ENCODE measurements around the gene ZFPL1. TPM values are rescaled to one million over a fixed set of nuclear protein-coding genes. Genes with fewer than 3 reads are reported as not detected.

The ZFPL1 gene
- total and polyA plus RNA-seq, 2 donors (not counting 3 experiments of a cell fraction or from before 2014, with no cell fraction given), result 37.6 to 139 TPM

- ChIA-PET CTCF (no interaction called here), POLR2A (interaction anchor here (0.7 kb wide), 1 partner anchor 47 kb away, joined by 8 read pairs; no protein-coding TSS in a partner anchor)
- DNase-seq (ENCODE audit: low read depth, low spot score), result no peak
- TF ChIP-seq POLR2AphosphoS5 (IDR thresholded peaks at IDR 0.05; ENCODE audit: insufficient read depth, low read depth, low read length), result no peak
- TF ChIP-seq EZH2 (IDR thresholded peaks at IDR 0.05; ENCODE audit: borderline replicate concordance, low read depth, low read length, severe bottlenecking), result no peak
- TF ChIP-seq CTCF (IDR thresholded peaks at IDR 0.05; ENCODE audit: extremely low read depth in 1 of 2, insufficient read depth in 1 of 2, low read depth in 1 of 2, low read length in 2 of 2), result no peak
- no peak for TF ChIP-seq POLR2A (IDR thresholded peaks at IDR 0.05; ENCODE audit: low read depth, low read length)
- no peak for TF ChIP-seq JUN (IDR thresholded peaks at IDR 0.05; ENCODE audit: borderline replicate concordance, insufficient read depth, insufficient read length, low read depth)
- intact Hi-C loops (cut with micrococcal nuclease) (no loop called here), dilution Hi-C loops (cut with MboI; ENCODE audit: extremely low pct_ligation_motif_present, low sequenced_read_pairs) (no loop called here)
- H3K27ac ChIP-seq (ENCODE audit: insufficient read depth, low read depth, low read length), result no peak overlapping the region
- H2AFZ ChIP-seq (ENCODE audit: low read depth, low read length), result no peak overlapping the region
- no peaks in the 10 kb centered on the region for H3K36me3 ChIP-seq (ENCODE audit: control insufficient read depth in 2 of 2, extremely low read depth in 1 of 2, insufficient read depth in 2 of 2, low read length in 2 of 2)
- H3K9me1 ChIP-seq (replicated peaks; ENCODE audit: control insufficient read depth, extremely low read depth, insufficient read depth, low read length), result no peaks in the 10 kb centered on the region
- H3K4me1 ChIP-seq (ENCODE audit: control insufficient read depth, extremely low read depth, insufficient read depth, low read length), result peaks cover 6% of the 10 kb centered on the region
- no peaks in the 10 kb centered on the region for H3K9me3 ChIP-seq (replicated peaks; ENCODE audit: control insufficient read depth, insufficient read depth, low read length)
- H3K4me2 ChIP-seq (ENCODE audit: insufficient read depth, low read length), result no peak overlapping the region
- H3K9ac ChIP-seq (replicated peaks; ENCODE audit: extremely low read depth, insufficient read depth, low read length), result no peak overlapping the region
- no TSS peak for BruUV-seq (replicated peaks)
- H3K4me3 ChIP-seq (replicated peaks in 1 of 3; ENCODE audit: insufficient read depth in 1 of 3, low read depth in 1 of 3, low read length in 3 of 3), result no peak overlapping the region
- FAIRE-seq, result no peak
- H3K27me3 ChIP-seq (ENCODE audit: control insufficient read depth in 2 of 2, insufficient read depth in 2 of 2, low read length in 2 of 2), result no peaks in the 10 kb centered on the region
- no peaks in the 10 kb centered on the region for H3K79me2 ChIP-seq (ENCODE audit: control insufficient read depth, insufficient read depth, low read length)
- no peaks in the 10 kb centered on the region for H4K20me1 ChIP-seq (replicated peaks; ENCODE audit: control insufficient read depth, extremely low read depth, insufficient read depth, low read length)
Observed at GRCh38 chr11:65051398-65051858, 32.6 kb upstream of the ZFPL1 start.

GRCh38 chr11:65053827-65054508 lies 30.1 kb upstream of the ZFPL1 start:
- H3K4me1 ChIP-seq (ENCODE audit: control insufficient read depth, extremely low read depth, insufficient read depth, low read length), result no peaks in the 10 kb centered on the region
- no peak overlapping the region for H3K4me3 ChIP-seq (replicated peaks in 1 of 3; ENCODE audit: insufficient read depth in 1 of 3, low read depth in 1 of 3, low read length in 3 of 3)
- dilution Hi-C loops (cut with MboI; ENCODE audit: extremely low pct_ligation_motif_present, low sequenced_read_pairs), result no loop called here
- H3K27me3 ChIP-seq (ENCODE audit: control insufficient read depth in 2 of 2, insufficient read depth in 2 of 2, low read length in 2 of 2), result no peaks in the 10 kb centered on the region
- no peaks in the 10 kb centered on the region for H3K36me3 ChIP-seq (ENCODE audit: control insufficient read depth in 2 of 2, extremely low read depth in 1 of 2, insufficient read depth in 2 of 2, low read length in 2 of 2)
- no TSS peak for BruUV-seq (replicated peaks)
- H3K9me3 ChIP-seq (replicated peaks; ENCODE audit: control insufficient read depth, insufficient read depth, low read length), result no peaks in the 10 kb centered on the region
- TF ChIP-seq CTCF (IDR thresholded peaks at IDR 0.05; ENCODE audit: extremely low read depth in 1 of 2, insufficient read depth in 1 of 2, low read depth in 1 of 2, low read length in 2 of 2), result no peak
- TF ChIP-seq POLR2AphosphoS5 (IDR thresholded peaks at IDR 0.05; ENCODE audit: insufficient read depth, low read depth, low read length), result no peak
- TF ChIP-seq FOS (IDR thresholded peaks at IDR 0.05; ENCODE audit: borderline replicate concordance, insufficient read depth, low read length), result no peak
- no peak for TF ChIP-seq MAX (IDR thresholded peaks at IDR 0.05; ENCODE audit: insufficient read depth, insufficient read length)
- no peak for TF ChIP-seq GATA2 (IDR thresholded peaks at IDR 0.05; ENCODE audit: insufficient read depth, insufficient read length, low read depth, low read length)
- TF ChIP-seq EZH2 (IDR thresholded peaks at IDR 0.05; ENCODE audit: borderline replicate concordance, low read depth, low read length, severe bottlenecking), result no peak
- no peak for TF ChIP-seq POLR2A (IDR thresholded peaks at IDR 0.05; ENCODE audit: low read depth, low read length)
- no peak for TF ChIP-seq MYC (IDR thresholded peaks at IDR 0.05; ENCODE audit: low read depth, low read length)
- TF ChIP-seq JUN (IDR thresholded peaks at IDR 0.05; ENCODE audit: borderline replicate concordance, insufficient read depth, insufficient read length, low read depth), result no peak
- H3K27ac ChIP-seq (ENCODE audit: insufficient read depth, low read depth, low read length), result no peak overlapping the region
- no peak overlapping the region for H3K4me2 ChIP-seq (ENCODE audit: insufficient read depth, low read length)
- H3K79me2 ChIP-seq (ENCODE audit: control insufficient read depth, insufficient read depth, low read length), result no peaks in the 10 kb centered on the region
- H3K9me1 ChIP-seq (replicated peaks; ENCODE audit: control insufficient read depth, extremely low read depth, insufficient read depth, low read length), result no peaks in the 10 kb centered on the region
- ChIA-PET POLR2A (no interaction called here), CTCF (no interaction called here)
- DNase-seq (ENCODE audit: low read depth, low spot score), result no peak
- H2AFZ ChIP-seq (ENCODE audit: low read depth, low read length), result no peak overlapping the region
- H4K20me1 ChIP-seq (replicated peaks; ENCODE audit: control insufficient read depth, extremely low read depth, insufficient read depth, low read length), result no peaks in the 10 kb centered on the region
- intact Hi-C loops (cut with micrococcal nuclease), result no loop called here
- H3K9ac ChIP-seq (replicated peaks; ENCODE audit: extremely low read depth, insufficient read depth, low read length), result no peak overlapping the region
- FAIRE-seq, result no peak

All from endothelial cell of umbilical vein (primary cell).